GM19324 (cell line): ENCODE measurements around the gene ARL1.
"Not testable (repeated sequence)": the region's sequence is repeated elsewhere in the genome, so short reads cannot be mapped to it uniquely, and the experiment has no call there.

ENCODE experiments used
- ATAC-seq: cut with Tn5 transposase; IDR thresholded peaks from one replicate; pipeline ENCODE4 v1.9.1; 2021; ENCODE audit warnings: mild to moderate bottlenecking, moderate library complexity; ENCODE audit not compliant: unreplicated experiment, low FRiP score

Gene ARL1

DNA sequence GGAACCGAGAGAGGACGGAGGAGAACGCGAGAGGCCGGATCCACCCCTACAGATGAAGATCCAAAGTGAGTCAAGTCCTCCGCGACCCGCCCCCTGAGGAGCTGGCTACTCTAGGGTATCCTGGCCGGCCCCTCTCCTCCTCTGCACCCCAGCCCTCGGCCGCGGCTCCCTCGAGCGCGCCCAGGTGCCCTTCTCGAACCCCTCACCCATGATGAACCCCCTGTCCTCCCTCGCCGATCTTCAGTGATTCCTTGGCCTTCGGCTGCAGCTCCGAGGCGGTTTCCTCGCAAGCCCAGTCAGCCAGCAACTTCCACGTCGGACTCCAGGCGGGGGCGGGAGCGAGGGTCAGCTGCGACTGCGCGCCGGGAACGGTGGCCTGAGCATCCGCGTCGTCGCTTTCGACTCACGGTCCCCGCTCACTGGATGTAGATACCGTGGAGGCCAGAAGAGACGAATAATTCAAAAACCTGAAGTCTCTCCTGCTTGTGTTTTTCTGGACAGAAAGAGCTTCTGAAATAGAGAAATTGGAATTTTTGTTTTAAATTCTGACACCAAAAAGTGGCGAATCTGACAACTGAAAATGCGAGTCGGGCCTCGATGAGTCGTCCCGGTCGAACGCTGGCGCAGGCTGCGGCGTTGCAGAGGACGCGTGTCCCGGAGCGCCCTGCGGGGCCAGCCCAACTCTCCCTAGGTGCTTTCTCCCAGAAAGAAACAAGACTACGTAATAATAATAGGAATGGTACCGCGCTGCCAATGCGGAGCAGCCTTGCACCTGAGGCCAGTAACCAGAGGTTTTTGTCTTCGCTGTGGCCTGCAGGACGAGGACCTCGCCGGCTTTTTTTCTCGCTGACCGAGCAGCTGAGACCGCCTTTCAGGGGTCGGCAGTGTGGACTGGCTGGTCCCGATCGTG lies at the start of gene ARL1:
Gene ARL1, minus strand, starts transcription at position 337 of the 910 bp plus-strand sequence. Its CDS starts 127 bp downstream, at position 210.
- peak; percentile 86 for ATAC-seq

DNA sequence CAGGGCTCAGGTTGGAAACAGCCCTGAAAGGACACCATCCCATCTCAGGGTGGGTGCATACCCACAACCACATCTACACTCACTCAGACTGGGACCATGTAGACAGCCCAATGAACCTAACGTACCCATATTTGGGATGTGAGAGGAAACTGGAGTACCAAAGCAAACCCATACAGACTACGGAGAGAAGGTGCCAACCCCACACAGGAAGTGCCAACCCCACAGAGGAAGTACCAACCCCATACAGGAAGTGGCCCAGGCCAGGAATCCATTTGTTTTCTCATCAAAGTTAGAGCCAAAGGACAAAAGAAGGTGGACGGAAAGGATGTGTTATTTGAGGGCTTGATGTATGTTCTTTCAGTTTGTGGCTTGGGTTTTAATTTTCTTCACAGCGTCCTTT lies 48.1 kb upstream of the ARL1 start:
- no peak for ATAC-seq

DNA sequence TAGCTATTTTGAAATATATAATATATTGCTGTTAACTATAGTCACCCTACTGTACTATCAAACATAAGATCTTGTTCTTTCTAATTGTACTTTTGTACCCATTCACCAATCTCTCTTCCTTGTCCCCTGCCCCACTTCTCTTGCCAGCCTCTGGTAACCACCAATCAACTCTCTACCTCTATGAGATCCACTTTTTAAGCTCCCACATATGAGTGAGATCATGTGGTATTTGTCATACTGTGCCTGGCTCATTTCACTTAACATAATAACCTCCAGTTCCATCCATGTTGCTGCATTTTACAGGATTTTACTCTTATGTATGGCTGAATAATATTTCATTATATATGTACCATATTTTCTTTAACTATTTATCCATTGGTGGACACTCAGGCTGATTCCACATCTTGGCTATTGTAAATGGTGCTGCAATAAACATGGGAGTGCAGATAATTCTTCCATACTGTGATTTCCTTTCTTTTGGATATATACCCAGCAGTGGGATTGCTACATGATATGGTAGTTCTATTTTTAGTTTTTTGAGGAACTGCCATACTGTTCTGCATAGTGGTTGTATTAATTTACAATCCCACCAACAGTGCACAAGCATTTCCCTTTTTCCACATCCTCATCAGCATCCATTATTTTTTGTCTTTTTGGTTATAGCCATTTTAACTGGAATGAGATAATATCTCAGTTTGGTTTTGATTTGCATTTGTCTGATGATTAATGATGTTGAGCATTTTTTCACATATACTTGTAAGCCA lies 34.1 kb upstream of the ARL1 start:
- ATAC-seq: no peak

DNA sequence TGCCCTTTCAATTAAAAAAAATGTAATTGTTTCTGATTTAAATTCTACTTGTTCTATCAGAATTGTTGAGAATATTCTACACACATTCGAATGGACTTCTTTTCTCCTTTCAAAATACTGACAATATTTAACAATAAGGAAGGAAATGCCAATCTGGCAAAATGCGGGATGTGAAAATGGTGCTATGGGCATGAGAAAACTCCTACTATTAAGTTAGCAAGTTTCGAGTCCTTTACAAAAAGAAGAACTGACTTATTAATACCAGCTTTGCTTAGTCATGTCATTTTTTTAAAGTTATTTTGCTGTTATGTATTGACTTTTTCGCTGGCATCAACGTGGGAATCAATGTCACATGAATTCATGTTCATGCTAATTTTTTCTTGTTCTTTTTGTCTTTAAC lies 31.7 kb upstream of the ARL1 start:
- no peak for ATAC-seq

- no peak for ATAC-seq
These were observed 28.6 kb upstream of the ARL1 start for GRCh38 chr12:101436136-101436535.

- ATAC-seq: no peak
These were observed 22.9 kb upstream of the ARL1 start for GRCh38 chr12:101430456-101430855.

- no peak for ATAC-seq
These were observed 17.0 kb upstream of the ARL1 start for GRCh38 chr12:101424620-101425019.

GRCh38 chr12:101422066-101422465 lies 14.5 kb upstream of the ARL1 start:
- not testable (repeated sequence) for ATAC-seq

DNA sequence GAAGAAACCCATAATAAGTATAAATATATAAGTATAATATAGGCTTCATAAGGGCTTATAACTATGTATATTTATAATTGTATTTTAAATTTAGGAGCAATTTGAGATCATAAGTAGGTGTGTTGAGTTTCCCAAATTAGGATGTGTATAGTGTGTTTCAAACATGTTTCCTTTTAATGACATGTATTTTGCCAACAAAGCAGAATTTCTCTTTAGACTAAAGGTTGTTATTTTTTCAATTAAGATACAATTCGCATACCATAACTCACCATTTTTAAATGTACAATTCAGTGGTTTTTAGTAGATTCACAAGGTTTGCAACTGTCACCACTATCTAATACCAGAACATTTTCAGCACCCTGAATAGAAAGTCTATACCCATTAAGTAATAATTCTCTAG lies 7.7 kb upstream of the ARL1 start:
- no peak for ATAC-seq

- ATAC-seq: no peak
These were observed 7.1 kb upstream of the ARL1 start for GRCh38 chr12:101414533-101415119.

DNA sequence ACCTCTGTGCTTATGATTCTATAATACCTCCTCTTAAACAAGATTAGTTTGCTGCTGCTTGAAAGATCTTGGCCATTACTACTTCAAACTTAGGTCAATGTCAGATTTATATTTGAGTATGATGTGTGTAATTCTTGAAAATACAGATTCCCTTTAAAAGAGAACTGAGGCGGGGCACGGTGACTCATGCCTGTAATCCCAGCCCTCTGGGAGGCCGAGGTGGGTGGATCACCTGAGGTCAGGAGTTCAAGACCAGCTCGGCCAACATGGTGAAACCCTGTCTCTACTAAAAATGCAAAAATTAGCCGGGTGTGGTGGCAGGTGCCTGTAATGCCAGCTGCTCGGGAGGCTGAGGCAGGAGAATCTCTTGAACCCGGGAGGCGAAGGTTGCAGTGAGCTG lies 2.6 kb upstream of the ARL1 start:
- ATAC-seq: not testable (repeated sequence)

DNA sequence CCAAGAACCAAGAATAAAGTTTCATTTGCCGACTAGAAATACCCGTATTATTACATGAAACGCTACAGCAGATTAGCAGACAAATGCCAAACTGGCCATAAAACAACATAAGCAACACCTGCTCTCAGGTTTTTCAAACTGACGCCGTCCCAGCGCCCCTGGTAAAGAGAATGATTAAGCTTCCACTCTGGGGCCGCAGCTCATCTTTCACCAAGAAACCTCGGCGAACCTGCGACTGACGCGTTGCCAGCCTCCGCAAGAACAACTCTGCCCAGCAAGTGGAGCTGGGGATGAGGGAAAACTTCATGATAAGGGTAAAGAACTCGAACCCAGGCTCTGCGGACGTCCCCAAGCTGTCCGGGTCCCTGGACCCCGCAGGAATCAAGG lies 530 bp downstream of the ARL1 start:
- peak; percentile 13 for ATAC-seq

- not testable (repeated sequence) for ATAC-seq
These were observed 16.4 kb downstream of the ARL1 start for GRCh38 chr12:101391181-101391580.

DNA sequence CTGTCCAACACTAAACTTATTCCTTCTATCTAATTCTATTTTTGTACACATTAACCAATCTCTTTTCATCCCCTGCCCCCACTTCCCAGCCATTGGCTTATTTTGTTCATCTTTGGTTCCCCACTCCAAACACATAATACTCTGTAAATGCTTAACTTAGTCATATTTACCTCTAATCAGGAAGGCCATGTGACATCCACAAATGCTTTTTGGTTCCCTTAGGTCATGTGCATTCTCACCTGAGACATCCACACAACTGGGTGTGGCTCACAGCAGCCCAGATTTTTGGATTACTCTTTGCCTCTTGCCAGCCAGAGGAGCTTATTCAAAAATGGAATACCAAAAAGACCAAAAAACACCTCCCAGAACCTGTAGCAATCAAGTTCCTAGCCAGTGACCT lies 28.4 kb downstream of the ARL1 start:
- ATAC-seq: no peak

- ATAC-seq: no peak
These were observed 32.0 kb downstream of the ARL1 start for GRCh38 chr12:101375573-101375972.

DNA sequence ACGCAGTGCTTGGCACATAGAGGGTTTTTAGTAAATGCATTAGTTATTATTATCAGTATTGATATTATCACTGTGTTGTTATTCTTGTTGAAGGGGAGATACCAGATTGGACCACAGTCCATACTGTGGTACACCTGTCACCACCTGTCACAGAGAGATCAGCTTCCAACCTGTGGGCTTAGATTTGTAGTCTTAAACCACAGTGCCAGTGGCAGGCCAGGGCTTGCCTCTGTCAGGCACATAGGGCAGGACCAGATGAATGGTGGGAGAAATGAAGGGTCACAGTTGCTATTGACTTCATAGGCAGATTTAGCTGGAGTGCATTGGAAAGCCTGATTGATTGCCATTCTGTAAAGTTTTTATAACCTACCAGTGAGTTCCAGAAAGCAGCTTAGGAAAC lies 35.1 kb downstream of the ARL1 start:
- no peak for ATAC-seq

GRCh38 chr12:101368016-101368415 lies 39.6 kb downstream of the ARL1 start:
- ATAC-seq: no peak

DNA sequence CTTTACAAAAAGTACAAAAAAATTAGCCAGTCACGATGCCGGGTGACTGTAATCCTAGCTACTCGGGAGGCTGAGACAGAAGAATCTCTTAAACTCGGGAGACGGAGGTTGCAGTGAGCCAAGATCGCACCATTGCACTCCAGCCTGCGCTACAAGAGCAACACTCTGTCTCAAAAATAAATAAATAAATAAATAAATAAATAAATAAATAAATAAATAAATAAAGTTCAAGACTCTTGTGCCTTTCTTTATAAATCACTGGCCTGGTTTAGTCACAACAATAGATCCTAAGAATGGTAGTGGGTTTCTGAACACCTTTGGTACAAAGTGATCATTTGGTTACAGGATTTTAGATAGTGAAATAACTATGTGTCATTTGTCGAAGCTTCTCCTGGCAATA lies 46.1 kb downstream of the ARL1 start:
- no peak for ATAC-seq

DNA sequence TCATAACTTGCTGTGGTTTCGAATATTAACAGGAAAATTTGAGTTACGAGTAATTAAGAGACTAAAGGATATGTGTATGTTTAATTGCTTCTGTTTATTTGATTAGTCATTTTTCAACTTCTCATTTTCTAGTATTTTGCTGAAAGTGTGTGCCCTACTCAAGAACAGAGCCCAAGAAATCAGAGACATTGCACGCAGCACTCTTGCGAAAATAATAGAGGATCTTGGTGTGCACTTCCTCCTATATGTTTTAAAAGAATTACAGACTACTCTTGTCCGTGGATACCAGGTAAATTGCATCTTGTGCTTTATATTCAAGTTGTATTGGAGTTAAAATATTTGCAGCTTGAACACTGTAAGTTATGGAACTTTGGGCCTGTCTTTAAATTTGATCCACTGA lies 50.8 kb downstream of the ARL1 start:
- ATAC-seq: no peak

DNA sequence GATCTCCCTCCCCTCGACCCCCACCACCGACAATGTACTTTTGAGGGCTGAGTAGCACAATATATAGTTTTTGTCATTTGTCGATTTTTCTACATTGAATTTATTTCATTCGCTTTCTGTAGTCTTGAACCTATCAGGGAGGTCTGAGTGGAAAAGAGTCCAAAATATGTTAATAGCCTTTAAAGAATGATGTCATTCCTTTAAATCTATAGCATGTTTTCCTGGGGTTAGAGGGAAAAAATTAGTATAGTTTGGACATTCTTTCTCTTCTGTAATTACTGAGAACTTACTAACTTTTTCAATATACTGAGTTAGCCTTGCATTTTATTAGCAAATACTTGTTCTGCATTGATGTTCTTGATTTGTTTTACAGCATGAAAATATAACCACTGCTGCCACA lies 55.9 kb downstream of the ARL1 start:
- no peak for ATAC-seq

DNA sequence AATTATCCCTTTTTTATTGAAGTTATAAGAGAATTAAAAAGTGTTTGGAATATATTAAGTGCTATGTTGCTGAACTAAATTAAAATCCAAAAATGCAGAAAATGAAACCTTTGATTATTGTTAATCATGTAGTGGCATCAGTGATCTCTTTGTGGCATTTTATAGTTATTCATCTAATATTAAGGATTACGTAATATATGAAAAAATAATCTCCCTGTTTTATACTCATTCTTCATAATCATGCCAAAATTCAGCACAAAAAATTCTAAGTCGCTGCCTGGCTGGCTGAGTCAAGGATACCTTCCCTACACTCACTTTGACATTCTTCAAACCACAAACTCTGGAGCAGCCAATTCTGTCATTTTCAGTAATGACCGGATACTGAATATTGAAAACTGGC lies 63.7 kb downstream of the ARL1 start:
- no peak for ATAC-seq
